ENCODE results near the gene LIPG.

GRCh38 chr18:49514577-49514976, 47.3 kb upstream of the LIPG start:
- no peak for TF ChIP-seq POLR2A (IDR thresholded peaks at IDR 0.05; ENCODE audit: low read depth, low read length)
- TF ChIP-seq POLR2AphosphoS5 (IDR thresholded peaks at IDR 0.05; ENCODE audit: low read depth, low read length), result no peak
- no peak for TF ChIP-seq SPI1 (IDR thresholded peaks at IDR 0.05; ENCODE audit: low read depth, low read length)
- no peak for TF ChIP-seq TAF1 (IDR thresholded peaks at IDR 0.05; ENCODE audit: low read depth, low read length)
- no peak for TF ChIP-seq PAX5 (IDR thresholded peaks at IDR 0.05; ENCODE audit: insufficient read depth, low read length, severe bottlenecking)
- no peak for TF ChIP-seq POU2F2 (IDR thresholded peaks at IDR 0.05; ENCODE audit: low read depth, low read length)

Data from GM12891 (cell line).